Body of pancreas (tissue), 4 donors: Measurements from ENCODE around the gene FAT2. TPM values are rescaled to one million over a fixed set of nuclear protein-coding genes. Genes with fewer than 3 reads are reported as not detected.

Source experiments
- ATAC-seq: fragments of 150-250 bp; one replicate; pipeline ENCODE4 v1.9.1; 2016
- DNase-seq, 4 donors: peaks; one replicate each; pipeline ENCODE4 v3.0.0-alpha.2; 2019
- H3K27ac ChIP-seq, 4 donors: fragments of 200-600 bp; sonication (generic); 1 replicate in 3 of 4; 2 replicates in 1 of 4; pipeline versions ENCODE4 v1.5.1 to v1.6.1; 2016 to 2019; ENCODE audit warnings: mild to moderate bottlenecking in 1 of 4, mixed read lengths in 1 of 4, moderate library complexity in 1 of 4
- H3K27me3 ChIP-seq, 2 donors: fragments of 200-600 bp; sonication (generic); one replicate each; pipeline ENCODE4 v1.6.0; 2016; ENCODE audit warnings: mild to moderate bottlenecking in 1 of 2
- H3K36me3 ChIP-seq, 2 donors: fragments of 200-600 bp; sonication (generic); replicated peaks in 1 of 2; 2 replicates each; pipeline ENCODE4 v1.5.1; 2016; ENCODE audit warnings: low read depth in 2 of 2; ENCODE audit not compliant: insufficient read depth in 1 of 2
- H3K4me1 ChIP-seq: fragments of 200-600 bp; sonication (generic); one replicate; pipeline ENCODE4 v1.6.0; 2016
- H3K4me3 ChIP-seq, 2 donors: fragments of 200-600 bp; sonication (generic); 1 replicate in 1 of 2; 2 replicates in 1 of 2; pipeline ENCODE4 v1.5.1; 2016 to 2019
- H3K9me3 ChIP-seq, 3 donors: fragments of 200-600 bp; sonication (generic); 1 replicate in 2 of 3; 2 replicates in 1 of 3; pipeline ENCODE4 v1.5.1; 2016
- POLR2A ChIP-seq, 3 donors: fragments of 450-650 bp; IDR thresholded peaks; one replicate each; pipeline ENCODE4 v1.6.1; 2016; ENCODE audit warnings: antibody characterized with exemption in 3 of 3, mild to moderate bottlenecking in 2 of 3
- WGBS, 2 donors: methylation state at CpG; one replicate each; pipeline ENCODE4 v1.1.5; 2017; 5-methylcytosine and 5-hydroxymethylcytosine counted together
- intact Hi-C: fragments of 100-400 bp; cut with DNase I; formaldehyde crosslinking; loops from one replicate; pipeline ENCODE4 v1.15.1; 2023
- total RNA-seq, 2 donors: library from RNA; depleted of rRNA; stranded (reverse); fragments of >200 nt; gene quantifications; one replicate each; pipeline ENCODE4 v1.1.0, GENCODE V29; 2016
- TF ChIP-seq, protein P1 (sequence below), 7 experiments: fragments of 450-650 bp in 4 of 7; fragments of 200-600 bp in 3 of 7; sonication (generic) in 3 of 7; IDR thresholded peaks; one replicate each; pipeline ENCODE4 v1.5.1; 2016 to 2019; ENCODE audit warnings: antibody characterized with exemption in 7 of 7

The FAT2 gene
- total RNA-seq, 2 donors from 2014 or later: not detected

DNA sequence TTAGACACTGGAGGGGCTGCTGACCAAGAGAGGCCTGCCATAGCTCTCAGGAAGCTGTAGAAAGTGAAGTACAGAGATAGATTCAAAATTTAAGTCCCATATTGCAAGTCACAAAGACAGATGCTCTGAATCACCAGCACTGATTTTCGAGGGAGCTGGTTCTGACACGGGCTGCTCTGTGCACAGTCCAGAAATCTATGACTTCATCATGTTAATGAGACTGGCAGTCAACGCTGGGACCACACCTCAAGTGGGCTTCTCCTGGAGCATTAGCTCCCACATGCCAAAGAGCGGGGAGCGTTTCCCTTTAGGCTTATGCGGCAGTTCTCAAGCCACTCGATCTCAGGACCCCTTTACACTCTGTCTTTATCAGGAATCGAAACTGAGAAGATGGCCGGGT lies 34.2 kb upstream of the FAT2 start:
- Histone ChIP-seq H3K9me3 (no peaks in the 10 kb centered on the region), H3K4me1 (no peaks in the 10 kb centered on the region), H3K36me3 (no peaks in the 10 kb centered on the region), H3K27me3 (no peaks in the 10 kb centered on the region), H3K27ac (no peak overlapping the region), H3K4me3 (no peak overlapping the region)
- WGBS, 2 donors: 76 to 82% methylated on average over 4 to 9 of the region's 9 CpGs
- intact Hi-C loops: no loop called here
- no peak for TF ChIP-seq POLR2A (IDR thresholded peaks at IDR 0.05)
- TF ChIP-seq, protein P1, sequence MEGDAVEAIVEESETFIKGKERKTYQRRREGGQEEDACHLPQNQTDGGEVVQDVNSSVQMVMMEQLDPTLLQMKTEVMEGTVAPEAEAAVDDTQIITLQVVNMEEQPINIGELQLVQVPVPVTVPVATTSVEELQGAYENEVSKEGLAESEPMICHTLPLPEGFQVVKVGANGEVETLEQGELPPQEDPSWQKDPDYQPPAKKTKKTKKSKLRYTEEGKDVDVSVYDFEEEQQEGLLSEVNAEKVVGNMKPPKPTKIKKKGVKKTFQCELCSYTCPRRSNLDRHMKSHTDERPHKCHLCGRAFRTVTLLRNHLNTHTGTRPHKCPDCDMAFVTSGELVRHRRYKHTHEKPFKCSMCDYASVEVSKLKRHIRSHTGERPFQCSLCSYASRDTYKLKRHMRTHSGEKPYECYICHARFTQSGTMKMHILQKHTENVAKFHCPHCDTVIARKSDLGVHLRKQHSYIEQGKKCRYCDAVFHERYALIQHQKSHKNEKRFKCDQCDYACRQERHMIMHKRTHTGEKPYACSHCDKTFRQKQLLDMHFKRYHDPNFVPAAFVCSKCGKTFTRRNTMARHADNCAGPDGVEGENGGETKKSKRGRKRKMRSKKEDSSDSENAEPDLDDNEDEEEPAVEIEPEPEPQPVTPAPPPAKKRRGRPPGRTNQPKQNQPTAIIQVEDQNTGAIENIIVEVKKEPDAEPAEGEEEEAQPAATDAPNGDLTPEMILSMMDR (IDR thresholded peaks at IDR 0.05): no peak
- ATAC-seq (no peak), DNase-seq (no peak)

DNA sequence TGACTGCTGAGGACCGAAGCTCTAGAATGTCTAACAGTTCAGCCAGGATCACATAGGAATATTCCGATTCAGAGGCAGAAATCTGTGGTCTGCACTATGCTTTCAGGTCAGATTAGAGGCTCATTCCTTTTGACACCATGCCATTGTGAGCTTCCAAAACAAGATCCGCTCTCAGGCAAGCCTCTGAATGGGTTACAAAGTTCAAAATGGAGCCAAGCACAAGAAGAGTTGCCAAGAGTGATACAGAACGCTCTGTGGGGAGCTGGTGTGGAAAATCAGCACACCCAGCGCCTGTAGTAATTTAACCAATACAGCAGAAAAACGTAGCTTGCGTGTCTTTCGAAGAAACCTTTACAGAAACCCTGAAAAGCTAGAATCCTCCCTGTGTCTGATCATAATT lies 33.3 kb upstream of the FAT2 start:
- H3K36me3 ChIP-seq: no peaks in the 10 kb centered on the region
- 59 to 60% methylated on average over 8 of the region's 8 CpGs for WGBS, 2 donors
- H3K27ac ChIP-seq: no peak overlapping the region

DNA sequence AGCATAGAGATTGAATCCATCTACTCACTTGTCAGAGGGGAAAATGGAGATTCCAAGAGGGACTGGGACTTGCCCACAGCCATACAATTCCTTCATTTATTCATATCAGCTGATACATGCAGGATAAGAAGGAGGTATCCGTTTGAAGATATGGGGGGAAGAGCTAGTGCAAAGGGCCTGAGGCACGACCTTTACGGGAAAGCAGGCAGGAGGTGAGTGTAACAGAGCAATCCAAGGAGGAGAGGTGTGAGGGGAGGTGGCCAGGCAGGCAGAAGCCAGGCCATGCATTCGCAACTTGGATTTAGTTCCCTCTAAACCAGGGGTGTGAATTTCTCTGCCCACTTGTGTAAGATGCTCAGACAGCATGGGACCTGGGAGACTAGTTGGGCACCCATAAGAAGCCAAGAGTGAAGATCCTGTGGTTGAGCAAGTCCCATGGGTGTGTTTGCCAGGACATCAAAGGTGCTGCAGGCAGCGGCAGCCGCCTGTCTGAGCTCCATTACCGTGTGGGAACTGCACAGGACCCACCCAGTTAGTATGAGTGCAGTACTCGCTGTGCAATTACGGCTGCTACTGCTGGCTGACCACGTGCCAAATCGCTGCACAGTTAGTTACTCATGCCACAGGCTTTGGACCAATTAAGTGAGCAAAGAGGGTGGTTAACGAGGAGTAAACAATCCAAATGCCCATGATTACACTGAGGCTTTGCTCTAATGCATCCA lies 31.4 kb upstream of the FAT2 start:
- ATAC-seq: no peak
- WGBS, 2 donors: 59 to 68% methylated on average over 12 of the region's 12 CpGs

More for the DNA sequence above, 33.3 kb upstream of the FAT2 start:
- Histone ChIP-seq H3K27me3 (no peaks in the 10 kb centered on the region), H3K9me3 (no peaks in the 10 kb centered on the region), H3K4me3 (no peak overlapping the region), H3K4me1 (no peaks in the 10 kb centered on the region)
- no peak for ATAC-seq
- DNase-seq: no peak
- no peak for TF ChIP-seq POLR2A (IDR thresholded peaks at IDR 0.05)
- TF ChIP-seq, protein P1 (IDR thresholded peaks at IDR 0.05): no peak
- intact Hi-C loops: no loop called here

DNA sequence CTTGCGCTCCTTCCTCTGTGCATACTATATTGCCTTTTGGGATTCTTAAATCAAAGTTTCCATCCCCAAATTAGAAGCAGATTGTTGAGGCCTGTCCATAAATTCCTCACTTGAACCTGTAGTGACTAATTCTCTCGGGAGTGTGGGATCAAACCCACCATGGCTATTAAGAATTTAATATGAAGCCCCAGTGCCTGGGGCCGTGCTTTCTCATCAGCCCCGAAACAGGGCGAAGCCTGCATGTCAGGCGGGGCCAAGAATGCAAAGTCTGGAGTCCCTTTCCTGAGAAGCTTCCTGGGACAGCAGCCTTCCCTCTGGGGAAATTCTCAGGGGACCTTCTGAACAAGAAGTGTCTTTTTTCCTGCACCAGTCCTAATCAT lies 29.3 kb upstream of the FAT2 start:
- Histone ChIP-seq H3K4me3 (no peak overlapping the region), H3K9me3 (no peaks in the 10 kb centered on the region), H3K27me3 (no peaks in the 10 kb centered on the region), H3K36me3 (no peaks in the 10 kb centered on the region), H3K4me1 (no peaks in the 10 kb centered on the region), H3K27ac (no peak overlapping the region)
- 82% methylated on average over 6 of the region's 6 CpGs for WGBS, 2 donors
- DNase-seq: no peak
- no peak for TF ChIP-seq POLR2A (IDR thresholded peaks at IDR 0.05)
- TF ChIP-seq, protein P1 (IDR thresholded peaks at IDR 0.05): no peak
- intact Hi-C loops: no loop called here
- ATAC-seq: no peak

More for the DNA sequence above, 31.4 kb upstream of the FAT2 start:
- H3K9me3 ChIP-seq: no peaks in the 10 kb centered on the region
- no peaks in the 10 kb centered on the region for H3K36me3 ChIP-seq
- intact Hi-C loops: no loop called here
- TF ChIP-seq, protein P1 (IDR thresholded peaks at IDR 0.05): no peak
- TF ChIP-seq POLR2A (IDR thresholded peaks at IDR 0.05): no peak
- no peak overlapping the region for H3K4me3 ChIP-seq
- H3K27me3 ChIP-seq: no peaks in the 10 kb centered on the region
- DNase-seq: no peak
- H3K4me1 ChIP-seq: no peaks in the 10 kb centered on the region
- no peak overlapping the region for H3K27ac ChIP-seq
